Stimulated activated CD4-positive, alpha-beta T cell treated with anti-CD3 and anti-CD28 coated beads, Interleukin-4, amount 100 ng/mL, for 4 hours (primary cell): Measurements from ENCODE around the gene GBA2.
A peak's percentile ranks its signal among the peaks of the same experiment; 100 is the strongest.

Source experiments
- DNase-seq, 2 experiments: peaks; one replicate each; pipeline ENCODE4 v3.0.0-alpha.2; 2020

The GBA2 gene

GRCh38 chr9:35763803-35764202, 14.8 kb upstream of the GBA2 start:
- DNase-seq = no peak

- no peak for DNase-seq
Measured at GRCh38 chr9:35763181-35763580, 14.2 kb upstream of the GBA2 start.

- no peak for DNase-seq
Measured at GRCh38 chr9:35760651-35761050, 11.6 kb upstream of the GBA2 start.

- DNase-seq = no peak
Measured at GRCh38 chr9:35759795-35760194, 10.8 kb upstream of the GBA2 start.

GRCh38 chr9:35758475-35759050, 9.5 kb upstream of the GBA2 start:
- no peak for DNase-seq

GRCh38 chr9:35757892-35758275, 8.9 kb upstream of the GBA2 start:
- no peak for DNase-seq

GRCh38 chr9:35757226-35757891, 8.3 kb upstream of the GBA2 start:
- DNase-seq = no peak

GRCh38 chr9:35756275-35757225, 7.5 kb upstream of the GBA2 start:
- peak; percentile 74 to 78 for DNase-seq

- DNase-seq = no peak
Measured at GRCh38 chr9:35755071-35755470, 6.0 kb upstream of the GBA2 start.

- no peak for DNase-seq
Measured at GRCh38 chr9:35754264-35754663, 5.2 kb upstream of the GBA2 start, which contains the start of gene MSMP. MSMP (minus strand) TSS chr9:35754276; CDS start chr9:35754129, 147 bp downstream.

- DNase-seq = no peak
Measured at GRCh38 chr9:35753466-35753865, 4.4 kb upstream of the GBA2 start.

- DNase-seq = no peak
Measured at GRCh38 chr9:35750256-35750531, 1.2 kb upstream of the GBA2 start.

- peak; percentile 25 to 32 for DNase-seq
Measured at GRCh38 chr9:35749515-35750255, 657 bp upstream of the GBA2 start.

- no peak for DNase-seq
Measured at GRCh38 chr9:35748242-35748857, 678 bp downstream of the GBA2 start.

- no peak for DNase-seq
Measured at GRCh38 chr9:35746583-35746982, 2.4 kb downstream of the GBA2 start.

- no peak for DNase-seq
Measured at GRCh38 chr9:35745569-35745968, 3.5 kb downstream of the GBA2 start.

- DNase-seq = no peak
Measured at GRCh38 chr9:35743880-35744518, 5.0 kb downstream of the GBA2 start.

- DNase-seq = no peak
Measured at GRCh38 chr9:35743452-35743851, 5.6 kb downstream of the GBA2 start.

- DNase-seq = no peak
Measured at GRCh38 chr9:35741740-35742139, 7.3 kb downstream of the GBA2 start.

GRCh38 chr9:35740243-35740642, 8.8 kb downstream of the GBA2 start:
- DNase-seq = no peak

- DNase-seq = no peak
Measured at GRCh38 chr9:35738924-35739323, 10.1 kb downstream of the GBA2 start.

- no peak for DNase-seq
Measured at GRCh38 chr9:35738186-35738585, 10.8 kb downstream of the GBA2 start.
